Activated CD8-positive, alpha-beta memory T cell treated with anti-CD3 and anti-CD28 coated beads for 24 hours (primary cell): Measurements from ENCODE around the gene ZNF362.

Experiments
- DNase-seq: peaks from one replicate; pipeline ENCODE4 v3.0.0-alpha.2; 2020

The ZNF362 gene

GRCh38 chr1:33330361-33330890 lies 74.1 kb downstream of the ZNF362 start:
- DNase-seq = no peak

GRCh38 chr1:33330906-33331305 lies 74.6 kb downstream of the ZNF362 start:
- DNase-seq = no peak

DNA sequence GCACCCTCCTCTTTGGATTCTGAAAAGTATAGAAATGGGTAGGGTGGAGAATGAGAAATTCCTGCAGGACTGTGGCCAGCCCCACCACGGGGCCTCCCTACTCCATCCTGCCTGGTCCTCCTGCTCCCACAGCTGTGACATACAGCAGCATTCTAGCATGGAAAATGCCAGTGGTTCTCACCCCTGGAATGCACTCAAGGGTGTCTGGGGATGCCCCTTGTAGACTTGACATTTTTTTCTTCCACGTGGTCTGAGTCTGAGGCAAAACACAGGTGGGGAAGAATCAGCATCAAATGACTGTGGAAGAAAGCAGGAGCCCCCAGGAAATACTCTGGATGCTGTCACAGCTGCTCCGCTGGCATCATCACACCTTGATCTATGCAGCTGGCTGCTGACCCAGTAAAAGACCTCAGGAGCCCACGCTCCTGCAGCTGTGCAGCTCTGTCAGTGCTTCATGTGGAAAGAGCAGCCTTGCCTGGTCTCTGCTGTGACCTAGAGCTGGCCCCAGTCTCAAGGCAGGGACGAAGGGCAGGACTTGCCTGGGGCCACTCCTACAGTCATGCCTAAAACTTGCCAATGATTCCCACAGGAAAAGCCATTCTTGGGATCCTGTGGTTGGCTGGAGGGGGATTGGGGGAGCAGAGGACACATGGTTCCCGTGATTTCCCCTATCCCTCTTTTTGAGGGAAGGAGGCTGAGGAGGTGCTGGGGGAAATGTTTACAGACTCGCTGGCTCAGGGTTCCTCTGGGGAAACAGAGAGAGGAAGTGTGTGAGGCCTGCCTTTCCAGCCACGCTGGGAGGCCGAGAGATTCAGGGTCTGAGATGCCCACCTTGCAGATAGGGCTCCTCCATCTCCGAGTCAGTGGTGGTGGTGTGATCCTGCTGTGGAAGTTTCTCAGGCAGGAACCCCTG lies 75.4 kb downstream of the ZNF362 start:
- DNase-seq = no peak

DNA sequence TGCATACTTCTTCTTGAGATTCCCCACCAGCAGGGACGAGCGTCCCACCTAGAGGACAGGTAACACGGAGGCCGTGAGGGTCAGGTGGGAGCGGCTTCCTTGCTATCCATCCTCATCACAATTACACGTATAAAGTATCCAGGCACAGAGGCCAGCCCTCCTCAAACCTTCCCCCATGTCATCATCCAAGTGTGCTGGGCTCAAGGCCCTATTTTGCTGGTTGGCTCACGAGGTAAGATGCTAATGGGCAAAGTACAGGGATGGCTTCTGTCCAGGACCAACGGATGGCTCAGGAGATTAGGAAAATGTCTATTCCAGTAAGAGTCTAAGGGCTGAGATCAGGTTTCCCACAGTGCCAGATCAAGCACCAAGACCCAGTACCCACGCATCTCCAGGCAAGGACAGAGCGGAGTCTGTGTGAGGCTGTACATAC lies 76.1 kb downstream of the ZNF362 start:
- DNase-seq = no peak

DNA sequence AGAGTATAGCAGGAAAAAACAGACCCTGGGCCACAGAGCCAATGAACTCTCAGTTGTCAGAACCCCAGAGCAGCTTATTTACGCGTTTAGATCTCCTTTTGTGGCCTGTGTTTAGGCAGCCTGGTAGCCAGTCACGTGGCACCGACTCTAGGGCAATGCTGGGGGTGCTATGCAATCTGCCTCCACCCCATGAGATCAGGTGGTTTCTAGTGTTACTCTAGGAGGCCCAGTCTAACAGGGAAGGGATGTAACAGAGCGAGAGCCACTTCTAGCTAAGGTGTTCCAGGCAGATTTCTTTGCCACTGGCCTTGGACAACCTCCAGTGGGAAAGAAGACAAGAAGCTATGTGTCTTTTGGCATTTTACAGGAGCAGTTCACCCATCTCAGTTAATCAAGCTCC lies 76.6 kb downstream of the ZNF362 start:
- no peak for DNase-seq

DNA sequence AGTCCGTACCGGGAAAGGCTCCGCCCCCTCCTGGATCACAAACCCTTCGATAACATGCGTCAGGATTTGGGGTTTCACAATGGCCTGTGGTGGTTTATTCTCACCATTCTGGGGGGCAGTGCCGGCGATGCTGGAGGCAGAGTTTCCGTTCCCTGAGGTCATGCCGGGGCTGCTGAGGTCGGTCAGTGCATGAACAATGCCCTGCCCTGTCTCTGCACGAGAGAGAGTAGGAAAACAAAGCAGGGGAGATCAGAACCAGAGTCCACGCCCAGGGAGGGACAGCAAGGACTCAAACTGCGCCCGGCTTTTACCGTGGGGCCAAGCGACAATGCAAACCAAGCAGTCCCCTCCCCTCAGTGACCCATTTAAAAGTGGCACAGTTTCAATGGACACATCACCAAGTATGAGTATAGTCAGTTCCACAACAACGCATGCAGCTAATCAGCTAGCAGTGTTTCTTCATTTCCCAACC lies 77.8 kb downstream of the ZNF362 start:
- DNase-seq = no peak

DNA sequence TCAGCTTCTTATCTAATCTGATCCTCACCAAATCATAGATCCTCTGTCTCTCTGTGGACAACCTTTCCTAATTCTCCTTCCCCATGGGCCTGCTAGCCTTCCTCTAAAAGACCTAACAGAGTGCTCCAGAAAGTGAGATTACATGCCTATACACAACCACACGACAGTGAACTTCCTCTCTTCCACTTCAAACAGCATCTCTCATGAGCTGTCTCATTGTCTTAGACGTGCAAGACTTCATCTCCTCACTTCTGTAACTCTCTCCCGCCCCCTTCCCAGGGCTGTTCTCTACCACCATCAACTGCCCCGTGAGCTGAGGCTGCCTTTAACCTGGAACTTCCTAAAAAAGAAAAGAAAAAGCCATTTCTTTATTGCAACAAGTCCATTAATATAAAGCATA lies 78.7 kb downstream of the ZNF362 start:
- no peak for DNase-seq

DNA sequence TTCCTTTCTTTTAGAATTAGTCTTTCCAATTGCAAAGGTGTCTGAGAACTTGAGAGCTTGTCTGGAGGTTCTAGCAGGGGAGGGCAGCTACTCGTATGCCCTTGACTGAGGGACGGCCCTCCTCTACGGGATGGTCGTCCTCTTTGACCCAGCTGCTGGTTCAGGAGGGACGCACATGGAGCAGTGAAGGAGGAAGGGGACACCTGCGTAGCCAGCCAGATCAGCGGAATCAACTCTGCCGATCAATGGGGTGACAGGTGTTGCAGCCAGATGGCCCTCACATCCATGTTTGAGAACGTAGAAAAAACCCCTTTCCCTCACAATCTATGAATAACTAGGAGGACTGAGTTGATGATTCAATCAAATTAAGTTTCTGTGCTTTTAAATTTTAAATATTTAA lies 80.3 kb downstream of the ZNF362 start:
- DNase-seq = no peak

GRCh38 chr1:33337441-33337840 lies 81.1 kb downstream of the ZNF362 start:
- DNase-seq = no peak

DNA sequence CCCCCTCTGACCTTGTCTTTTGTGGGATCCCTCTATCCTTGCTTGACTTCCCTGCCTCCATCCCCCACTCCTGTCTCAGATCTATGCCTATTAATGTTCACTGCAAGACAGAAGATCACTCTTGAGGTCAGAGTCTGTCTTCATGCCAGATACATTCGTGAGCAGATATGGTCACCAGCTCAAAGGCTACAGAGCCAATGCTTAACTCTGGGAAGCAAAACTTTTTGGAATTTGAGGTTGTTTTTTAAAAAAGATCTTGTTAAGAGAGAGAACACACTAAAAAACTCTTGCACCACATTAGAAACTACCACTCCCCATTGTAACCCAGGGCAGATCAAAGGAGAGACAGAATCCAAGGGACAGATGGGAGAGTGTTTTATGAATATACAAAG lies 81.8 kb downstream of the ZNF362 start:
- DNase-seq = no peak

GRCh38 chr1:33338440-33339211 lies 82.3 kb downstream of the ZNF362 start:
- no peak for DNase-seq

- DNase-seq = no peak
Measured at GRCh38 chr1:33339413-33339812, 83.1 kb downstream of the ZNF362 start.

- DNase-seq = no peak
Measured at GRCh38 chr1:33341190-33341589, 84.9 kb downstream of the ZNF362 start.

- no peak for DNase-seq
Measured at GRCh38 chr1:33342041-33342723, 85.9 kb downstream of the ZNF362 start.

GRCh38 chr1:33343539-33343938 lies 87.2 kb downstream of the ZNF362 start:
- DNase-seq = no peak

DNA sequence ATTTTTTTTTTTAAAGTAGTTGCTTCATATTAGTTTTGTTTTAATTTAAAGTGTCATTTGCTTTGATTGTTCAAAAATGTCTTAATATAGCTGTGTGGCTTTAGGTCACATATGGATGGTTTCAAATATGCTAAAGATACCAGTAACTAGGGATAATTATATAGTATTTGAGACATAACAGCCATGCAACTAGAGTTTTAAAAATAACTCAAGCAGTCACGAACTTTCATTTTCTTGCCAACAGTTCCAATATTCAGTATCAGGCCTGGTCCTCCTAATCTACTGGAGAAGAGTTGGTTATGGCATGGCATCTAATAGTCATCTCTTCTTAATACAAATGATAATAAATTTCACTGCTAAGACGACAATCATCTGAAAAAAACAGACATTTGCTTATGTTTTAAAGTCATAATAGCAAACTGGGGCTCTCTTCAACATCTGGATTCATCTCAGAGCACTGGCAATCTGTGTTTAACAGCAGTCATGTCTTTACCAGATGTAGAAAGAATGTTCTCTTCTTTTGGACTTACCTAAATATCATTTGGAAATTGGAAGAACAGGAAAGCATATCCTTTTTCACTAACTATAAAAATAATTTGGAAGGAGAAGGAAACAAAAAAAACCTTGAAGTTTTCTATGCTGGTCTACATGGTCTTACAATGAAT lies 88.7 kb downstream of the ZNF362 start:
- no peak for DNase-seq

GRCh38 chr1:33346533-33346926 lies 90.2 kb downstream of the ZNF362 start:
- DNase-seq = no peak

DNA sequence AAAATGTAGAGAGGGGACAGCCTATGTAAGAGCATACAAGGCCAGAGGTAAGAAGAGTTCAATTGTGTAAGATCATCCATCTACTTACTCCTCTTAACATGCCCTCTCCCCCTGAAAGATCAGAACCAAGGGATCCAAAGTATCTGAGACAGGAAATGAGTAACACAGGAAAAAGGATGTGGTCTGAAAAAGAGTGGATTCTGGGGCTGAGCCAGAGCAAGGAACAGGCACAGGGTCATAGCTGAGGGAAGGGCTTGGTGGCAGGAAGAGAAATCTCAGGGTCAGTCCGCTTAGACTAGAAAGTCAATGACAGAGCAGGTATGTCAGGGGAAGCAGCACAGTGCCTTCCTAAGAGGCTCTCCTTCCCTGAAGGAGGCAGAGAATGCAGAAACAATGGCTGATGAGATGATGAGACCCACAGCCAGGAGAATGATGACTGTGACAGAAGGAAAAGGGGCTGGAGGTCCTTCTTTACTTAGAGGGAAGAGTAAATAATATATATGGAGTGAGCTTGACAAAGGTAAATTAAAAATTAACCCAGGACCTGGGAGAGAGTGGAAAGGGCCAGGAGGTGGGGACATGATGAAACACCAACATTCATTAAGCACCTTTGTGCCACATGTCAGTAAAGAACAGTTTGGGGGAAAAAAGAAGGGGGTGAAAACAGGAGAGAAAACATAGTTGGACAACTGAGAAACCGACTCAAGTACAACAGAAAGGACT lies 90.8 kb downstream of the ZNF362 start:
- no peak for DNase-seq

- no peak for DNase-seq
Measured at GRCh38 chr1:33347650-33347992, 91.3 kb downstream of the ZNF362 start.

GRCh38 chr1:33348194-33348593 lies 91.9 kb downstream of the ZNF362 start:
- DNase-seq = no peak

GRCh38 chr1:33348676-33349080 lies 92.4 kb downstream of the ZNF362 start:
- DNase-seq = no peak
